ENCODE results near the gene SEMA3F. TPM values are rescaled to one million over a fixed set of nuclear protein-coding genes. Genes with fewer than 3 reads are reported as not detected.

Gene SEMA3F
- total and polyA plus RNA-seq, 2 of the 4 experiments (the other 2 are of a cell fraction): 7.3 to 23.3 TPM

- Histone ChIP-seq H2AK5ac (ENCODE audit: low read depth, low read length) (no peak overlapping the region), H4K91ac (ENCODE audit: insufficient read depth, low read depth, low read length) (no peak overlapping the region), H2AK9ac (replicated peaks; ENCODE audit: low read depth, low read length, poor library complexity) (no peak overlapping the region), H2AFZ (replicated peaks; ENCODE audit: low read length, poor library complexity) (no peak overlapping the region), H2BK20ac (ENCODE audit: low read depth, low read length) (no peak overlapping the region), H4K5ac (ENCODE audit: low read depth, low read length) (no peak overlapping the region), H2BK15ac (ENCODE audit: low read depth, low read length) (no peak overlapping the region), H3K79me1 (ENCODE audit: low read depth in 1 of 2, low read length in 2 of 2) (no peaks in the 10 kb centered on the region), H3K4me2 (ENCODE audit: low read depth, low read length) (no peak overlapping the region), H3K4ac (ENCODE audit: low read depth, low read length) (no peak overlapping the region), H3K56ac (ENCODE audit: extremely low read depth, insufficient read depth, low read length) (no peak overlapping the region), H2BK120ac (ENCODE audit: low read depth, low read length) (no peak overlapping the region), H4K8ac (ENCODE audit: low read depth in 2 of 2, low read length in 2 of 2) (no peak overlapping the region), H3K27me3 (ENCODE audit: control insufficient read depth, insufficient read depth, low read length) (no peaks in the 10 kb centered on the region), H3K23ac (ENCODE audit: low read depth, low read length) (no peak overlapping the region), H4K20me1 (ENCODE audit: insufficient read depth, low read length) (no peaks in the 10 kb centered on the region), H3K18ac (ENCODE audit: low read depth, low read length) (no peak overlapping the region), H3K9ac (ENCODE audit: low read depth, low read length) (no peak overlapping the region), H3K36me3 (ENCODE audit: control insufficient read depth, insufficient read depth, low read length) (peaks cover 32% of the 10 kb centered on the region), H3K9me3 (ENCODE audit: control insufficient read depth, insufficient read depth, low read length) (no peaks in the 10 kb centered on the region), H2BK5ac (ENCODE audit: low read depth, low read length, poor library complexity, severe bottlenecking) (no peak overlapping the region), H3K9me1 (ENCODE audit: insufficient read depth, low read length) (no peaks in the 10 kb centered on the region), H3K4me1 (ENCODE audit: control insufficient read depth, insufficient read depth, low read length) (no peaks in the 10 kb centered on the region), H3K27ac (ENCODE audit: insufficient read depth, low read length) (no peak overlapping the region), H3K4me3 (ENCODE audit: insufficient read depth, low read depth, low read length) (no peak overlapping the region), H3K14ac (replicated peaks; ENCODE audit: low read depth, low read length) (no peak overlapping the region)
- in situ Hi-C loops (cut with MboI; ENCODE audit: low sequenced_read_pairs) (loop anchor here (5.0 kb wide), 1 partner anchor 60 kb away; no protein-coding TSS in a partner anchor), intact Hi-C loops (cut with micrococcal nuclease) (no loop called here), dilution Hi-C loops (cut with HindIII; ENCODE audit: low sequenced_read_pairs, unreplicated experiment) (no loop called here)
- WGBS, 2 experiments (ENCODE audit: extremely low coverage in 2 of 2, insufficient read length in 1 of 2): 100% methylated on average over 4 of the region's 5 CpGs; no CpG with 5 or more reads in 1 of the 2 experiments
- no TSS peak for BruUV-seq (replicated peaks)
- ChIA-PET CTCF (no interaction called here), POLR2A (ENCODE audit: unreplicated experiment) (interaction anchor here (0.5 kb wide), 1 partner anchor 65 kb away, joined by 3 read pairs; no protein-coding TSS in a partner anchor)
- TF ChIP-seq RCOR1 (IDR thresholded peaks at IDR 0.05; ENCODE audit: insufficient replicate concordance, low read length) (no peak), CTCF (conservative IDR thresholded peaks at IDR 0.05; ENCODE audit: low read depth, low read length) (no peak), NFE2L2 (IDR thresholded peaks at IDR 0.05; ENCODE audit: low read depth, low read length) (no peak), MXI1 (IDR thresholded peaks at IDR 0.05; ENCODE audit: borderline replicate concordance, low read depth, low read length) (no peak), RAD21 (IDR thresholded peaks at IDR 0.05; ENCODE audit: low read length) (no peak), RFX5 (IDR thresholded peaks at IDR 0.05; ENCODE audit: low read depth, low read length) (no peak), SMC3 (IDR thresholded peaks at IDR 0.05; ENCODE audit: low read depth, low read length) (no peak), BHLHE40 (IDR thresholded peaks at IDR 0.05; ENCODE audit: low read depth, low read length) (no peak), FOS (IDR thresholded peaks at IDR 0.05; ENCODE audit: low read depth, low read length) (no peak), CEBPB (IDR thresholded peaks at IDR 0.05; ENCODE audit: low read depth, low read length) (no peak), MAFK (IDR thresholded peaks at IDR 0.05; ENCODE audit: low read depth, low read length) (no peak), MAZ (IDR thresholded peaks at IDR 0.05; ENCODE audit: borderline replicate concordance, low read depth, low read length) (no peak), ELK1 (IDR thresholded peaks at IDR 0.05; ENCODE audit: borderline replicate concordance, low read depth, low read length) (no peak)
- TF ChIP-seq, protein P1, sequence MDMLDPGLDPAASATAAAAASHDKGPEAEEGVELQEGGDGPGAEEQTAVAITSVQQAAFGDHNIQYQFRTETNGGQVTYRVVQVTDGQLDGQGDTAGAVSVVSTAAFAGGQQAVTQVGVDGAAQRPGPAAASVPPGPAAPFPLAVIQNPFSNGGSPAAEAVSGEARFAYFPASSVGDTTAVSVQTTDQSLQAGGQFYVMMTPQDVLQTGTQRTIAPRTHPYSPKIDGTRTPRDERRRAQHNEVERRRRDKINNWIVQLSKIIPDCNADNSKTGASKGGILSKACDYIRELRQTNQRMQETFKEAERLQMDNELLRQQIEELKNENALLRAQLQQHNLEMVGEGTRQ (IDR thresholded peaks at IDR 0.05; ENCODE audit: low read depth, low read length): no peak
- DNase-seq: no peak
- ATAC-seq (ENCODE audit: low read depth): no peak
Observed at GRCh38 chr3:50181985-50182384, 26.9 kb downstream of the SEMA3F start.
